Measurements from ENCODE around the gene NOL6. TPM values are rescaled to one million over a fixed set of nuclear protein-coding genes. Genes with fewer than 3 reads are reported as not detected.
A peak's percentile ranks its signal among the peaks of the same experiment; 100 is the strongest.

Gene NOL6
- total RNA-seq, 1 donor from 2014 or later, result 31.1 TPM

- no peaks in the 10 kb centered on the region for H3K27me3 Mint-ChIP-seq (ENCODE audit: low read depth)
- TF ChIP-seq, protein P1, sequence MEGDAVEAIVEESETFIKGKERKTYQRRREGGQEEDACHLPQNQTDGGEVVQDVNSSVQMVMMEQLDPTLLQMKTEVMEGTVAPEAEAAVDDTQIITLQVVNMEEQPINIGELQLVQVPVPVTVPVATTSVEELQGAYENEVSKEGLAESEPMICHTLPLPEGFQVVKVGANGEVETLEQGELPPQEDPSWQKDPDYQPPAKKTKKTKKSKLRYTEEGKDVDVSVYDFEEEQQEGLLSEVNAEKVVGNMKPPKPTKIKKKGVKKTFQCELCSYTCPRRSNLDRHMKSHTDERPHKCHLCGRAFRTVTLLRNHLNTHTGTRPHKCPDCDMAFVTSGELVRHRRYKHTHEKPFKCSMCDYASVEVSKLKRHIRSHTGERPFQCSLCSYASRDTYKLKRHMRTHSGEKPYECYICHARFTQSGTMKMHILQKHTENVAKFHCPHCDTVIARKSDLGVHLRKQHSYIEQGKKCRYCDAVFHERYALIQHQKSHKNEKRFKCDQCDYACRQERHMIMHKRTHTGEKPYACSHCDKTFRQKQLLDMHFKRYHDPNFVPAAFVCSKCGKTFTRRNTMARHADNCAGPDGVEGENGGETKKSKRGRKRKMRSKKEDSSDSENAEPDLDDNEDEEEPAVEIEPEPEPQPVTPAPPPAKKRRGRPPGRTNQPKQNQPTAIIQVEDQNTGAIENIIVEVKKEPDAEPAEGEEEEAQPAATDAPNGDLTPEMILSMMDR (IDR thresholded peaks at IDR 0.05), result no peak
- no peak overlapping the region for H3K4me3 Mint-ChIP-seq (ENCODE audit: unreplicated experiment)
- H3K36me3 Mint-ChIP-seq (ENCODE audit: low read depth), result peaks cover 49% of the 10 kb centered on the region
- H3K27ac Mint-ChIP-seq (ENCODE audit: unreplicated experiment), result no peak overlapping the region
- H3K4me1 Mint-ChIP-seq (ENCODE audit: low read depth), result peaks cover 14% of the 10 kb centered on the region
- no peaks in the 10 kb centered on the region for H3K9me3 Mint-ChIP-seq (ENCODE audit: low read depth)
- peak; percentile 54 for DNase-seq (ENCODE audit: low spot score)
Measured at GRCh38 chr9:33467526-33467925, 6.2 kb downstream of the NOL6 start.

GRCh38 chr9:33466565-33467495 is 6.9 kb downstream of the NOL6 start:
- Mint-ChIP-seq H3K4me3 (ENCODE audit: unreplicated experiment) (no peak overlapping the region), H3K4me1 (ENCODE audit: low read depth) (peaks cover 7% of the 10 kb centered on the region), H3K36me3 (ENCODE audit: low read depth) (peaks cover 53% of the 10 kb centered on the region), H3K9me3 (ENCODE audit: low read depth) (no peaks in the 10 kb centered on the region), H3K27ac (ENCODE audit: unreplicated experiment) (no peak overlapping the region), H3K27me3 (ENCODE audit: low read depth) (no peaks in the 10 kb centered on the region)
- DNase-seq (ENCODE audit: low spot score), result peak; percentile 72
- TF ChIP-seq, protein P1 (IDR thresholded peaks at IDR 0.05), result peak; percentile 91

GRCh38 chr9:33465596-33466564 is 7.8 kb downstream of the NOL6 start:
- Mint-ChIP-seq H3K4me1 (ENCODE audit: low read depth) (no peaks in the 10 kb centered on the region), H3K27me3 (ENCODE audit: low read depth) (no peaks in the 10 kb centered on the region), H3K4me3 (ENCODE audit: unreplicated experiment) (no peak overlapping the region), H3K27ac (ENCODE audit: unreplicated experiment) (no peak overlapping the region), H3K9me3 (ENCODE audit: low read depth) (no peaks in the 10 kb centered on the region), H3K36me3 (ENCODE audit: low read depth) (peaks cover 54% of the 10 kb centered on the region)
- TF ChIP-seq, protein P1 (IDR thresholded peaks at IDR 0.05), result no peak
- DNase-seq (ENCODE audit: low spot score), result peak; percentile 86

DNA sequence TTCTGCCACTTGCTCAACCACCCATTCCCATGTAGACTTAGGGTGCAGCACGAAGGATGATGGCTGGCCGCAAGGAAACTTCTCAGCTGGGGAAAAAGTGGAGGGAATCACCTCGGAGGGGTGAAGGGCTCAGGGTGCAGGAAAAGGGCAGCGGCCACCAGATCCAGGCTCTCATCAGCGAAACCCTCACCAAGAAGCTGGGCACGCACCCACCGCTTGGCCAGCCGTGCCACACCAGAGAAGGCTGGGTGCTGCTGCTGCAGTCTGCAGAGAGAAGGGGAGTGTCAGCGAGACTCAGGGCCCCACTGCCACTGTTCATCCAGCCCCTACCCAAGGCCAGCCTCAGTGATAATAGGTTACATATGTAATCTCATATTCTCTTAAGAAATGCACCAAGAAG is 8.6 kb downstream of the NOL6 start:
- H3K4me1 Mint-ChIP-seq (ENCODE audit: low read depth), result no peaks in the 10 kb centered on the region
- H3K27ac Mint-ChIP-seq (ENCODE audit: unreplicated experiment), result no peak overlapping the region
- H3K27me3 Mint-ChIP-seq (ENCODE audit: low read depth), result no peaks in the 10 kb centered on the region
- no peaks in the 10 kb centered on the region for H3K9me3 Mint-ChIP-seq (ENCODE audit: low read depth)
- DNase-seq (ENCODE audit: low spot score), result peak; percentile 75
- no peak overlapping the region for H3K4me3 Mint-ChIP-seq (ENCODE audit: unreplicated experiment)
- TF ChIP-seq, protein P1 (IDR thresholded peaks at IDR 0.05), result no peak
- H3K36me3 Mint-ChIP-seq (ENCODE audit: low read depth), result peaks cover 55% of the 10 kb centered on the region
